Breast epithelium (tissue), 3 donors: ENCODE results near the gene CACNB2.

Experiments used
- POLR2A ChIP-seq: fragments of 450-650 bp; IDR thresholded peaks from one replicate; pipeline ENCODE4 v1.6.1; 2016; ENCODE audit warnings: antibody characterized with exemption, mild to moderate bottlenecking, moderate library complexity
- POLR2AphosphoS5 ChIP-seq, 3 donors: sonication (generic); formaldehyde crosslinking; IDR thresholded peaks; one replicate each; pipeline ENCODE4 v1.6.1; 2017; ENCODE audit warnings: antibody characterized with exemption in 3 of 3
- TF ChIP-seq, protein P1 (sequence below), 3 donors: fragments of 450-650 bp; IDR thresholded peaks; one replicate each; pipeline ENCODE4 v1.5.1; 2016 to 2017; ENCODE audit warnings: antibody characterized with exemption in 3 of 3, mild to moderate bottlenecking in 3 of 3, moderate library complexity in 3 of 3

DNA sequence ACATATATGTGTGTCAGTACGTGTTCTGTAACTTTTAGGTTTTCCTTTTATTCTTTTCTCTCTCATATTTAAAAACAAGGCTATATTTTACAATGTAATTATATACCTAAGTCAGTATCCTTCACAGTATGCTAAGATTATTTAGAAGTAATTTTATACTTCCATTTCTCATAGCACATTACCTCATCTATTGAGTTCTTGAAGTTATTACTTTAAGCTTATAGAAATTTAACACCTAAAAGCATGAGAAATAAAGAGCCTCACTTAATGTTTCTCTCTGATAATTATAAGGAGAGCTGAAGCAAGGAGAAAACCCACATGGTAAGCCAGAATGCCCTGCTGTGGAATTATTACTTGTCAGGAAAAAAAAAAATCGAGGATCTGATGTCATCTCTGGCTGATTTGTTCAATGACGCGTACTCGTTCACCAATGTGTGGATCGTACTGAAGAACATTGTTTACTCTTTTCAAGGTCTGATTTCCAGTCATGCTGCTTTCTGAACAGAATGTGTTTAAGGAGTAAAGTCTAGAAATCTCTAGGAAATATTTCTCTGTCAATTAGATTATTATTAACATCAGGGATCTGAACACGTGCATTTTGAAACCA lies 21.9 kb downstream of the CACNB2 start:
- TF ChIP-seq, protein P1, sequence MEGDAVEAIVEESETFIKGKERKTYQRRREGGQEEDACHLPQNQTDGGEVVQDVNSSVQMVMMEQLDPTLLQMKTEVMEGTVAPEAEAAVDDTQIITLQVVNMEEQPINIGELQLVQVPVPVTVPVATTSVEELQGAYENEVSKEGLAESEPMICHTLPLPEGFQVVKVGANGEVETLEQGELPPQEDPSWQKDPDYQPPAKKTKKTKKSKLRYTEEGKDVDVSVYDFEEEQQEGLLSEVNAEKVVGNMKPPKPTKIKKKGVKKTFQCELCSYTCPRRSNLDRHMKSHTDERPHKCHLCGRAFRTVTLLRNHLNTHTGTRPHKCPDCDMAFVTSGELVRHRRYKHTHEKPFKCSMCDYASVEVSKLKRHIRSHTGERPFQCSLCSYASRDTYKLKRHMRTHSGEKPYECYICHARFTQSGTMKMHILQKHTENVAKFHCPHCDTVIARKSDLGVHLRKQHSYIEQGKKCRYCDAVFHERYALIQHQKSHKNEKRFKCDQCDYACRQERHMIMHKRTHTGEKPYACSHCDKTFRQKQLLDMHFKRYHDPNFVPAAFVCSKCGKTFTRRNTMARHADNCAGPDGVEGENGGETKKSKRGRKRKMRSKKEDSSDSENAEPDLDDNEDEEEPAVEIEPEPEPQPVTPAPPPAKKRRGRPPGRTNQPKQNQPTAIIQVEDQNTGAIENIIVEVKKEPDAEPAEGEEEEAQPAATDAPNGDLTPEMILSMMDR (IDR thresholded peaks at IDR 0.05): no peak
- TF ChIP-seq POLR2AphosphoS5 (IDR thresholded peaks at IDR 0.05): no peak
- no peak for TF ChIP-seq POLR2A
